Duodenal mucosa (tissue), 2 donors: Measurements from ENCODE around the gene MSI2.

Experiments
- H3K27ac ChIP-seq: one replicate; pipeline ENCODE4 v1.7.0; 2013; ENCODE audit warnings: low read depth, low read length
- H3K27me3 ChIP-seq, 2 donors: one replicate each; pipeline ENCODE4 v1.7.0; 2013; ENCODE audit warnings: low read length in 2 of 2, control low read depth in 1 of 2; ENCODE audit not compliant: insufficient read depth in 2 of 2, control insufficient read depth in 1 of 2
- H3K36me3 ChIP-seq, 2 donors: one replicate each; pipeline ENCODE4 v1.7.0; 2013; ENCODE audit warnings: low read length in 2 of 2, control low read depth in 1 of 2; ENCODE audit not compliant: insufficient read depth in 2 of 2, control insufficient read depth in 1 of 2
- H3K4me1 ChIP-seq, 2 donors: one replicate each; pipeline ENCODE4 v1.7.0; 2013; ENCODE audit warnings: low read length in 2 of 2, control low read depth in 1 of 2; ENCODE audit not compliant: insufficient read depth in 2 of 2, control insufficient read depth in 1 of 2
- H3K4me3 ChIP-seq, 2 donors: one replicate each; pipeline ENCODE4 v1.7.0; 2013; ENCODE audit warnings: low read length in 2 of 2, low read depth in 1 of 2
- H3K9ac ChIP-seq, 2 donors: one replicate each; pipeline ENCODE4 v1.7.0; 2013; ENCODE audit warnings: low read length in 2 of 2, low read depth in 1 of 2
- H3K9me3 ChIP-seq, 2 donors: one replicate each; pipeline ENCODE4 v1.7.0; 2013; ENCODE audit warnings: low read length in 2 of 2, control low read depth in 1 of 2; ENCODE audit not compliant: control insufficient read depth in 1 of 2

Gene MSI2

DNA sequence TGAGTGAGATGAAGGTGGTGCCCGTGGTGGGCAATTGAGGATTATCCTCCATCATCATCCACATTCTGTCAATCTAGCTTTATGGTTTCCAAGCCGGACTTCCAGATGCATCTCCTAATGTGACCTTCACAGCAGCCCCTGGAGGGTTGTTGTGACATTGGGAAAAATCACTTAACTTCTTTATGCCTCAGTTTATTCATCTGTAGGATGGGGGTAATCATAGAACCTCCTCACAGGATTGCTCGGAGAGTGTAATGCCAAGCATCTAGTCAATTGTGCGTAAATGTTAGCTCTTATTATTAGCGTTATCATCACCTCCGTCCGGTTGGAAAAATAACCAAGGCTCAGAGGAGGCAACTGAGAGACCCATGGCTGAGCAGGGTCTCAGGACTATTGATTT lies 274.8 kb downstream of the MSI2 start:
- no peak overlapping the region for H3K27ac ChIP-seq
- no peaks in the 10 kb centered on the region for H3K9me3 ChIP-seq
- peaks cover 12 to 22% of the 10 kb centered on the region in 2 donors for H3K4me1 ChIP-seq

GRCh38 chr17:57531648-57532504 lies 275.6 kb downstream of the MSI2 start:
- no peaks in the 10 kb centered on the region for H3K27me3 ChIP-seq
- H3K4me3 ChIP-seq: no peak overlapping the region
- H3K36me3 ChIP-seq: no peaks in the 10 kb centered on the region
- no peaks in the 10 kb centered on the region for H3K9me3 ChIP-seq
- H3K9ac ChIP-seq: no peak overlapping the region
- peaks cover 13 to 24% of the 10 kb centered on the region in 2 donors for H3K4me1 ChIP-seq
- H3K27ac ChIP-seq: no peak overlapping the region

More for the DNA sequence above, 274.8 kb downstream of the MSI2 start:
- H3K36me3 ChIP-seq: no peaks in the 10 kb centered on the region
- H3K4me3 ChIP-seq: no peak overlapping the region
- no peaks in the 10 kb centered on the region for H3K27me3 ChIP-seq
- H3K9ac ChIP-seq: no peak overlapping the region

GRCh38 chr17:57532556-57532955 lies 276.2 kb downstream of the MSI2 start:
- no peaks in the 10 kb centered on the region for H3K9me3 ChIP-seq
- H3K4me3 ChIP-seq: no peak overlapping the region
- no peaks in the 10 kb centered on the region for H3K36me3 ChIP-seq
- H3K4me1 ChIP-seq: peaks cover 13 to 24% of the 10 kb centered on the region in 2 donors
- H3K9ac ChIP-seq: no peak overlapping the region
- no peak overlapping the region for H3K27ac ChIP-seq
- no peaks in the 10 kb centered on the region for H3K27me3 ChIP-seq

DNA sequence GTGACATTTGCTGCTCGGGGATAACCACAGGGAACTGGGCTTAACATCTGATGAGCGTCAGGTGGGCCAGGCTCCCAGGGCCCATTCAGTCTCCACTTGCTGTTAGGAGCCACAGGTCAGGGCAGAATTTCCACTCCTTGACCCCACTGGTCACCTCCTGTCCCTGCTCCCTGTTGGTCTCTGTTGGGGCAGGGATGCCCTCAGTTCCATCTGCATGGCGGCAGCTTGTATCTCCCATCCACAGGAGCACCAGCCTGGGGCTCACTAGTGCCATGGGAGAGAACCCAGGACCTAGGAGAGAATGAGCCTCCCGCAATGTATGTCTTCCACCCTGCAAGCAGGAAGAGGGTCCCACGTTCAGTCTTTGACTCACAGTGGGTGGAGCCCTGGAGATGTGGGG lies 276.6 kb downstream of the MSI2 start:
- Histone ChIP-seq H3K27me3 (no peaks in the 10 kb centered on the region), H3K4me1 (peaks cover 13 to 24% of the 10 kb centered on the region in 2 donors), H3K9me3 (no peaks in the 10 kb centered on the region), H3K4me3 (no peak overlapping the region), H3K9ac (no peak overlapping the region), H3K36me3 (no peaks in the 10 kb centered on the region), H3K27ac (no peak overlapping the region)

GRCh38 chr17:57533684-57534305 lies 277.5 kb downstream of the MSI2 start:
- no peak overlapping the region for H3K27ac ChIP-seq
- H3K27me3 ChIP-seq: no peaks in the 10 kb centered on the region
- H3K4me1 ChIP-seq: peaks cover 17 to 32% of the 10 kb centered on the region in 2 donors

GRCh38 chr17:57534863-57535248 lies 278.5 kb downstream of the MSI2 start:
- Histone ChIP-seq H3K27me3 (no peaks in the 10 kb centered on the region), H3K27ac (no peak overlapping the region), H3K9me3 (no peaks in the 10 kb centered on the region), H3K36me3 (no peaks in the 10 kb centered on the region), H3K9ac (no peak overlapping the region), H3K4me3 (no peak overlapping the region), H3K4me1 (peaks cover 21 to 33% of the 10 kb centered on the region in 2 donors)

More at GRCh38 chr17:57533684-57534305, 277.5 kb downstream of the MSI2 start:
- Histone ChIP-seq H3K36me3 (no peaks in the 10 kb centered on the region), H3K9me3 (no peaks in the 10 kb centered on the region), H3K4me3 (no peak overlapping the region), H3K9ac (no peak overlapping the region)

DNA sequence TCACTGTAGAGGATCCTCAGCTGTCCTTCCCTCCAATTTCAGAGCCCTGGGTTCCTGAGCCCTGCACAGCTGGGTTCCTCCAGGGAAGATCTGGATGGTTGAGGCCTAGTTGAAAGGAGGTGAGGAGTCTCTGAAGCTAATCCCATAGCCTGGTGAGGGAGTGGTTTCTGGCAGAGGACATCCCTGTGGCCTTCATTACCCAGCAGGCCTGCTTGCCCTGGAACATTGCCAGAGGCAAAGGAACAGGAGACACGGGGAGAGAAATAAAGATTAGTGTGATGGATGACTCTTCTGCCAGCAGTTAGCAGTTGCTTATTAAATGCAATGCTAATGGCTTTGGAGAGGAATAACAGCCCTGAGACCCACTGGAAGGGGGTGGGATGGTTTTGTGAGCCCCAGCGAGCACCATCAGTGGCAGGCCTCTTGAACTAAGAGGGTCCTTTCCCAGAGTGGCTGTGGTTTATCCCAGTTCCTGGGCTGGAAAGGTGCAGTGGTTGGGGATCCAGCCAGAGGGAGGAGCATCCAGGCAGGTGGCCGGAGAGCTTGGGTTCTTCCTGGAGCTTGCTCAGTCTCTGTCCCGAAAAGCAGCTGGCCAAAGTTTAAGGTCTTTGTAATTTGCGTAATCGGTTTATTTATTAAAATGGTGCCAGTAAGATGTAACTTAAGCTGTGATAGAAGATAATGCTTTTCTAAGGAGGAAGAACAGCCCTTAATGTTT lies 279.1 kb downstream of the MSI2 start:
- Histone ChIP-seq H3K9ac (no peak overlapping the region), H3K9me3 (no peaks in the 10 kb centered on the region), H3K27ac (no peak overlapping the region), H3K4me3 (no peak overlapping the region), H3K27me3 (no peaks in the 10 kb centered on the region), H3K4me1 (peaks cover 21 to 33% of the 10 kb centered on the region in 2 donors), H3K36me3 (no peaks in the 10 kb centered on the region)

- Histone ChIP-seq H3K4me1 (peaks cover 21 to 33% of the 10 kb centered on the region in 2 donors), H3K27ac (no peak overlapping the region)
These were observed 280.0 kb downstream of the MSI2 start for GRCh38 chr17:57536289-57536688.

DNA sequence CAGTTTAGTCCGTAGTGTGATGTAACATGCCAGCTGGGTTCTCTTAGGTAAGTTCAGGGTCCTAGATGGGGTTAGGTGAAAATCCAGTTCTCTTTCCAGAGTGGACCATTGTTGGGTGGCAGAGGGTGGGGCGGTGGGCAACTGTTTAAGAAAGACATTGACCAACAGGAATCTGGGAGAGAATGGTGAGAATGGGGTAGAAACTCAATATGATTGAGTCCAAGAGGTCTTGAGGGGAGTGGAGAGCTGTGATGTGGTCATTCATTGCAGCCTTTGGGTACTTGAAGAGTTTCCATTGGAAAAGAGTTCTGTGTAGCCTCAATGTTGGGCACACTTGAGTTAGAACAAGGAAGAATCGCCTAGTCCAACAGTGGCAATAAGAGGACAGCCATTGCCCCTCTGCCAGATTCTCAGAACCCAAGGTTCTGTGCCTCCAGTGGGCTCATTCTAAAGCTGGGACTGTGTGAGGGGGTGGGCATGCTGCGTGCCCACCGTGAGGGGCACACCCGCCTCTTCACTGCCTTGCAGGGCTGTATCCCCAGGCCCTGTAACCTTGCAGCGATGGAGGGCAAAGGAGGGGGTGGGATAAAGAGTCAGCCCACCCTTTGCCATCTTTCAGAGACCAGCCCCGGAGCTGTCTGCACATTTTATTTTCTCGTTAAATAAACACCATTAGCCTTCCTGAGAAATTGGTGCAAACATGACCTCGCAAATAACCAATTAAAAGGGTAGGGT lies 280.6 kb downstream of the MSI2 start:
- H3K4me1 ChIP-seq: peaks cover 23 to 32% of the 10 kb centered on the region in 2 donors
- no peak overlapping the region for H3K27ac ChIP-seq
- no peaks in the 10 kb centered on the region for H3K36me3 ChIP-seq
- no peak overlapping the region for H3K4me3 ChIP-seq
- H3K9ac ChIP-seq: no peak overlapping the region
- no peaks in the 10 kb centered on the region for H3K9me3 ChIP-seq
- H3K27me3 ChIP-seq: no peaks in the 10 kb centered on the region

More at GRCh38 chr17:57536289-57536688, 280.0 kb downstream of the MSI2 start:
- Histone ChIP-seq H3K27me3 (no peaks in the 10 kb centered on the region), H3K9me3 (no peaks in the 10 kb centered on the region), H3K36me3 (no peaks in the 10 kb centered on the region), H3K9ac (no peak overlapping the region), H3K4me3 (no peak overlapping the region)
